ENCODE data around the gene AREL1. TPM values are rescaled to one million over a fixed set of nuclear protein-coding genes. Genes with fewer than 3 reads are reported as not detected.

AREL1 gene
- total and polyA plus RNA-seq, 10 of the 15 experiments (the other 5 are each of a cell fraction or from before 2014, with no cell fraction given) = 6.2 to 40.4 (median 23.7) TPM

- 95% methylated on average over 1 of the region's 1 CpG for WGBS (ENCODE audit: insufficient coverage, insufficient replicate concordance, low lambda C conversion rate, missing lambda C conversion rate)
- ATAC-seq = no peak
- ChIA-PET RAD21 (ENCODE audit: unreplicated experiment) (interaction anchor here (0.6 kb wide), 1 partner anchor 42 kb away, joined by 3 read pairs; no protein-coding TSS in a partner anchor), POLR2A (interaction anchor here (0.6 to 0.7 kb wide), 2 partner anchors 9 to 173 kb away, joined by 3 to 4 read pairs; no protein-coding TSS in a partner anchor), CTCF (interaction anchor here (1.3 kb wide), 1 partner anchor 101 kb away, joined by 4 read pairs; no protein-coding TSS in a partner anchor), SMC1A (ENCODE audit: uncharacterized antibody, unreplicated experiment) (interaction anchor here (1.1 to 2.3 kb wide), 3 partner anchors 52 to 102 kb away, joined by 3 to 6 read pairs (median 4); no protein-coding TSS in a partner anchor)
- peaks cover 66% of the 10 kb centered on the region for H3K79me2 ChIP-seq (ENCODE audit: control insufficient read depth, insufficient read depth, low read length)
- TF ChIP-seq ZBED1 (IDR thresholded peaks at IDR 0.05; ENCODE audit: borderline replicate concordance) = no peak
- no peak for TF ChIP-seq CTCF (IDR thresholded peaks at IDR 0.05 in 2 of 3, conservative IDR thresholded peaks at IDR 0.05 in 1 of 3; ENCODE audit: control insufficient read depth in 2 of 3, extremely low read depth in 1 of 3, insufficient read depth in 1 of 3, low read depth in 3 of 3, low read length in 3 of 3)
- H3K27ac ChIP-seq (ENCODE audit: control insufficient read depth, insufficient read depth) = no peak overlapping the region
- FAIRE-seq = no peak
- H3K36me3 ChIP-seq (ENCODE audit: control insufficient read depth in 2 of 2, insufficient read depth in 2 of 2, low read length in 1 of 2) = peaks cover 0 to 3% of the 10 kb centered on the region in 2 experiments; a peak in 1 of 4 replicates
- no peaks in the 10 kb centered on the region for H4K20me1 ChIP-seq (ENCODE audit: control insufficient read depth, insufficient read depth)
- peak overlapping the region; percentile 68; the same call in 1 of the 2 replicates for H3K4me2 ChIP-seq (ENCODE audit: control insufficient read depth, insufficient read depth)
- H3K4me1 ChIP-seq (ENCODE audit: control insufficient read depth, insufficient read depth, low read length) = peaks cover 3% of the 10 kb centered on the region; the same call in 1 of the 2 replicates
- no TSS peak for BruUV-seq (replicated peaks)
- H3K4me3 ChIP-seq = peak overlapping the region; percentile 22; the same call in 1 of the 2 replicates
- H2AFZ ChIP-seq (ENCODE audit: control insufficient read depth, low read depth, low read length) = no peak overlapping the region
- no peaks in the 10 kb centered on the region for H3K9me3 ChIP-seq (replicated peaks; ENCODE audit: control insufficient read depth, insufficient read depth, low read length)
- DNase-seq (ENCODE audit: low read depth, low spot score) = no peak
- in situ Hi-C loops (cut with MboI) = no loop called here
- H3K27me3 ChIP-seq (replicated peaks in 1 of 2; ENCODE audit: control insufficient read depth in 2 of 2, insufficient read depth in 2 of 2, low read length in 1 of 2) = no peaks in the 10 kb centered on the region
- no peak overlapping the region for H3K9ac ChIP-seq (ENCODE audit: control insufficient read depth, insufficient read depth, low read length)
- intact Hi-C loops (cut with micrococcal nuclease; ENCODE audit: unreplicated experiment) = loop anchor here (5.0 kb wide), 1 partner anchor 52 kb away; the partner anchor contains the start of gene YLPM1
Measured at GRCh38 chr14:74710480-74710879, 2.4 kb downstream of the AREL1 start.

Data from GM12878 (cell line).